GM04503 (cell line): Measurements from ENCODE around the gene TRPV3.
"Not testable (repeated sequence)": the region's sequence is repeated elsewhere in the genome, so short reads cannot be mapped to it uniquely, and the experiment has no call there.

ENCODE experiments used
- DNase-seq: peaks from one replicate; pipeline ENCODE4 v3.0.0-alpha.2; 2012; ENCODE audit warnings: low read depth

TRPV3 gene

GRCh38 chr17:3573246-3574100, 15.9 kb upstream of the TRPV3 start:
- DNase-seq: no peak

- no peak for DNase-seq
Observed at GRCh38 chr17:3572231-3572630, 14.6 kb upstream of the TRPV3 start.

GRCh38 chr17:3571043-3571900, 13.7 kb upstream of the TRPV3 start:
- DNase-seq: no peak

GRCh38 chr17:3569534-3570137, 12.0 kb upstream of the TRPV3 start:
- no peak for DNase-seq

GRCh38 chr17:3566551-3566950, 8.9 kb upstream of the TRPV3 start:
- no peak for DNase-seq

GRCh38 chr17:3565143-3565542, 7.5 kb upstream of the TRPV3 start:
- DNase-seq: no peak

- not testable (repeated sequence) for DNase-seq
Observed at GRCh38 chr17:3564241-3564640, 6.6 kb upstream of the TRPV3 start.

GRCh38 chr17:3559270-3559645, 1.6 kb upstream of the TRPV3 start:
- no peak for DNase-seq

GRCh38 chr17:3558603-3559269, 1.1 kb upstream of the TRPV3 start:
- DNase-seq: no peak

GRCh38 chr17:3556916-3557767, 470 bp downstream of the TRPV3 start:
- no peak for DNase-seq

- no peak for DNase-seq
Observed at GRCh38 chr17:3556239-3556915, 1.2 kb downstream of the TRPV3 start.

GRCh38 chr17:3555189-3555796, 2.3 kb downstream of the TRPV3 start:
- DNase-seq: no peak

GRCh38 chr17:3554440-3554839, 3.2 kb downstream of the TRPV3 start:
- DNase-seq: no peak

GRCh38 chr17:3553419-3554401, 3.9 kb downstream of the TRPV3 start:
- DNase-seq: no peak

GRCh38 chr17:3552916-3553315, 4.7 kb downstream of the TRPV3 start:
- no peak for DNase-seq

- DNase-seq: no peak
Observed at GRCh38 chr17:3551189-3551588, 6.4 kb downstream of the TRPV3 start.

GRCh38 chr17:3549610-3550162, 7.9 kb downstream of the TRPV3 start:
- no peak for DNase-seq

GRCh38 chr17:3547628-3548027, 10.0 kb downstream of the TRPV3 start:
- DNase-seq: no peak

GRCh38 chr17:3546997-3547396, 10.6 kb downstream of the TRPV3 start:
- DNase-seq: no peak
